Measurements from ENCODE around the gene EXOC6B. TPM values are rescaled to one million over a fixed set of nuclear protein-coding genes. Genes with fewer than 3 reads are reported as not detected.

Gene EXOC6B
- total RNA-seq, 2 donors from 2014 or later: 16.6 to 36.6 TPM

- Histone ChIP-seq H3K9me3 (no peaks in the 10 kb centered on the region), H3K36me3 (no peaks in the 10 kb centered on the region), H3K27me3 (replicated peaks; ENCODE audit: insufficient read depth) (peaks cover 7% of the 10 kb centered on the region), H3K4me3 (no peak overlapping the region), H3K4me1 (replicated peaks) (peaks cover 10% of the 10 kb centered on the region), H3K27ac (no peak overlapping the region)
- DNase-seq (ENCODE audit: low spot score): no peak
- no peak for TF ChIP-seq POLR2A (IDR thresholded peaks at IDR 0.05)
- TF ChIP-seq CTCF (IDR thresholded peaks at IDR 0.05): no peak
- no peak for TF ChIP-seq POLR2AphosphoS5 (IDR thresholded peaks at IDR 0.05)
- intact Hi-C loops (cut with DNase I): loop anchor here (5.0 to 10.0 kb wide), 2 partner anchors 338 to 605 kb away; no protein-coding TSS in a partner anchor
- WGBS: 92% methylated on average over 14 of the region's 14 CpGs
Observed at GRCh38 chr2:72139874-72140620, 685.8 kb downstream of the EXOC6B start.

GRCh38 chr2:72139471-72139873, 686.4 kb downstream of the EXOC6B start:
- intact Hi-C loops (cut with DNase I): loop anchor here (10.0 kb wide), 1 partner anchor 605 kb away; no protein-coding TSS in a partner anchor
- Histone ChIP-seq H3K4me1 (replicated peaks) (peaks cover 5% of the 10 kb centered on the region), H3K36me3 (no peaks in the 10 kb centered on the region), H3K4me3 (no peak overlapping the region), H3K27ac (no peak overlapping the region), H3K27me3 (replicated peaks; ENCODE audit: insufficient read depth) (peaks cover 3% of the 10 kb centered on the region), H3K9me3 (no peaks in the 10 kb centered on the region)
- 96% methylated on average over 8 of the region's 8 CpGs for WGBS
- no peak for TF ChIP-seq CTCF (IDR thresholded peaks at IDR 0.05)
- TF ChIP-seq POLR2A (IDR thresholded peaks at IDR 0.05): no peak
- TF ChIP-seq POLR2AphosphoS5 (IDR thresholded peaks at IDR 0.05): no peak
- no peak for DNase-seq (ENCODE audit: low spot score)

- Histone ChIP-seq H3K9me3 (no peaks in the 10 kb centered on the region), H3K4me1 (replicated peaks) (peaks cover 5% of the 10 kb centered on the region), H3K27ac (no peak overlapping the region), H3K4me3 (no peak overlapping the region), H3K36me3 (no peaks in the 10 kb centered on the region), H3K27me3 (replicated peaks; ENCODE audit: insufficient read depth) (no peaks in the 10 kb centered on the region)
- WGBS: 77% methylated on average over 14 of the region's 14 CpGs
- DNase-seq (ENCODE audit: low spot score): no peak
- intact Hi-C loops (cut with DNase I): loop anchor here (10.0 kb wide), 1 partner anchor 606 kb away; no protein-coding TSS in a partner anchor
- TF ChIP-seq POLR2A (IDR thresholded peaks at IDR 0.05) (no peak), CTCF (IDR thresholded peaks at IDR 0.05) (no peak), POLR2AphosphoS5 (IDR thresholded peaks at IDR 0.05) (no peak)
Observed at GRCh38 chr2:72138921-72139381, 686.9 kb downstream of the EXOC6B start.

GRCh38 chr2:72138011-72138881, 687.6 kb downstream of the EXOC6B start:
- Histone ChIP-seq H3K9me3 (no peaks in the 10 kb centered on the region), H3K36me3 (no peaks in the 10 kb centered on the region), H3K27me3 (replicated peaks; ENCODE audit: insufficient read depth) (no peaks in the 10 kb centered on the region), H3K27ac (no peak overlapping the region), H3K4me1 (replicated peaks) (peaks cover 5% of the 10 kb centered on the region), H3K4me3 (no peak overlapping the region)
- TF ChIP-seq POLR2A (IDR thresholded peaks at IDR 0.05) (no peak), POLR2AphosphoS5 (IDR thresholded peaks at IDR 0.05) (no peak), CTCF (IDR thresholded peaks at IDR 0.05) (no peak)
- DNase-seq (ENCODE audit: low spot score): no peak
- WGBS: 93% methylated on average over 8 of the region's 24 CpGs
- intact Hi-C loops (cut with DNase I): loop anchor here (10.0 kb wide), 1 partner anchor 607 kb away; no protein-coding TSS in a partner anchor

Data from prostate gland (tissue), 2 donors.